GM18505 (cell line): Measurements from ENCODE around the gene BIRC6.
"Not testable (repeated sequence)": the region's sequence is repeated elsewhere in the genome, so short reads cannot be mapped to it uniquely, and the experiment has no call there.

Experiments
- ATAC-seq: cut with Tn5 transposase; IDR thresholded peaks from one replicate; pipeline ENCODE4 v1.9.1; 2021; ENCODE audit not compliant: unreplicated experiment
- POLR2A ChIP-seq: IDR thresholded peaks from 4 replicates; pipeline ENCODE4 v1.6.1; 2011; ENCODE audit warnings: borderline replicate concordance; ENCODE audit not compliant: insufficient read depth, insufficient read length; ENCODE audit errors: extremely low read depth

The BIRC6 gene

DNA sequence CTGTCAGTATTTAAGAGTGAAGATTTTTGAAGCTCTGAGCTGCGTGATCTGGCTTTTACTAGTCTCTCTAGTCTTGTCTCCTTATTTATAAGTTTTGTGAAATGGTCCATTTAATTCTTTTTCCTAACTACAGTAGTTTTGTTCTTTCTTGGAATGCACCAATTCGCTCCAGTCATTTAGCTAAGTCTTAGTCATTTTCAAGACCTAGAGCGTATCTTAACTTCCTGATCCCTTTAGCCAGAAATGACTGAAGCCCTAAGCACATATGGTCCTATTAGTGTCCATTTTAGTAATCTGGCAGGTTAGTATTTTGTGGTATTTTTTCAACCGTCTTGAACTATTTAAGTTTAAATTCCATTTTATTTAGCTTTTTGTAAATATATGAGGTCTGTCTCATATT lies 3.6 kb downstream of the BIRC6 start:
- no peak for ATAC-seq
- TF ChIP-seq POLR2A = no peak

DNA sequence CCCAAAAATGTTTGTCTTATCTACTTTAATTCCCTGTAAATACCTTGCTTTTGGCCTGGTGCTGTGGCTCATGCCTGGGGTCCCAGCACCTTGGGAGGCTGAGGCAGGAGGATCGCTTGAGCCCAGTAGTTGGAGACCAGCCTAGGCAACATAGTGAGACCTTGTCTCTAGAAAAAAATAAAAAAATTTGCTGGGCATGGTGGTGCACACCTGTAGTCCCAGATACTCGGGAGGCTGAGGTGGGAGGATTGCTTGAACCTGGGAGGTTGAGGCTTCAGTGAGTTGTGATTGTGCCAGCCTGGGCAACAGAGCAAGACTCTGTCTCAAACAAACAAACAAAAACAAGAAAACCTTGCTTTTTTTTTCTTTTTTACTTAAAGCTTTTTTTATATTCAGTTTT lies 6.2 kb downstream of the BIRC6 start:
- not testable (repeated sequence) for ATAC-seq

DNA sequence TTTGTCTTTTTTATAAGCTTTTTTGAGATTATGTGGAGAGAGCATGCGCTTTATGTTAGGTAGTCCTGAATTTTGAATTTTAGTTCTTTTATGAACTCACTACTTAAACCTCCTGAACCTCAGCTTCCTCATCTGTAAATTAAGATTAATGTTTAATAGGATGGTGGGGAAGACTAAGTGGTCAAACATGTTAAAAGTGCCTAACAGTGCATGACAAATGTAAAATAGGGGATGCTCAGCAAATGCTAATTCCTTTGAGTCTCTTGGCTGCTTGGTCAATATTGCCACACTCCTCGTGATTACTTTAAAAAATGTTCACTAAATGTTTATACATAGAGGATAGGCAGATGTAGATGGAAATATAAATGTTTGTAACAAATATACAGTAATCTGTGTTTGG lies 6.8 kb downstream of the BIRC6 start:
- no peak for TF ChIP-seq POLR2A
- no peak for ATAC-seq

DNA sequence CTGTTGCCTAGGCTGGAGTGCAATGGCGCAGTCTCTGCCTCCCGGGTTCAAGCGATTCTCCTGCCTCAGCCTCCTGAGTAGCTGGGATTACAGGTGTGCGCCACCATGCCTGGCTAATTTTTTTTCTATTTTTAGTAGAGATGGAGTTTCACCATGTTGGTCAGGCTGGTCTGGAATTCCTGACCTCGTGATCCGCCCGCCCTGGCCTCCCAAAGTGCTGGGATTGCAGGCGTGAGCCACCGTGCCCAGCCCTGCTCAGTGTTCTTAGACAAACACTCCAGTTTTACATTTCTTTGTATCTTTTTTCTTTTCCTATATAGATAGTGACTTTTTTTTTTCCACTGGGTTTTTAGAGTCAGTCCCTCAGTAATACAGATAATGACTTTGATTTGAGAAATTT lies 7.5 kb downstream of the BIRC6 start:
- ATAC-seq = not testable (repeated sequence)

DNA sequence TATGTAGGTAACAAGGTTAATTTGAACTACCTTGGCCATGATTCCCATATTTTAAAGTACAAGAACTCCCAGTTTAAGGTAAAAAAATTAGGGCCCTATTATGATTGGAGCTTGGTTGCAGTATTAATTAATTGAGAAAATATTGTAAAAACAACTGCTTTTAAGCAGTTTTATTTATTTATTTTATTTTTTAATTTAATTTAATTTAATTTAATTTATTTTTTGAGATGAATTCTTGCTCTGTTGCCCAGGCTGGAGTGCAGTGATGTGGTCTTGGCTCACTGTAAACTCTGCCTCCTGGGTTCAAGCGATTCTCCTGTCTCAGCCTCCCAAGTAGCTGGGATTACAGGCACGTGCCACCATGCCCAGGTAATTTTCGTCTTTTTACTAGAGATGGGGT lies 8.9 kb downstream of the BIRC6 start:
- not testable (repeated sequence) for ATAC-seq

DNA sequence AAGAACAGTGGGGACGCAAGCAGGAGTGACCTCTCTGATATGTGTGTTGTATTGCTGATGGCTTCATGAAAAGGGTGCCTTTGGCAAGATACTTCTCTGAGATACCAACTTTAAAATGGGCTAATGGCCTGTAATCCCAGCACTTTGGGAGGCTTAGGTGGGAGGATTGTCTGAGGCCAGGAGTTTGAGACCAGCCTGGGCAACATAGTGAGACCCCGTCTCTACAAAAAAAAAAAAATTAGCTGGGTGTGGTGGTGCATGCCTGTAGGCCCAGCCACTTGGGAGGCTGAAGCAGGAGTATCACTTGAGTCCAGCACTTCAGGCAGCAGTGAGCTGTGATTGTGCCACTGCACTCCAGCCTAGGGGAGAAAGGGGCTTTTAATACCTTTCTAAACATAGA lies 9.8 kb downstream of the BIRC6 start:
- no peak for TF ChIP-seq POLR2A
- ATAC-seq = no peak

DNA sequence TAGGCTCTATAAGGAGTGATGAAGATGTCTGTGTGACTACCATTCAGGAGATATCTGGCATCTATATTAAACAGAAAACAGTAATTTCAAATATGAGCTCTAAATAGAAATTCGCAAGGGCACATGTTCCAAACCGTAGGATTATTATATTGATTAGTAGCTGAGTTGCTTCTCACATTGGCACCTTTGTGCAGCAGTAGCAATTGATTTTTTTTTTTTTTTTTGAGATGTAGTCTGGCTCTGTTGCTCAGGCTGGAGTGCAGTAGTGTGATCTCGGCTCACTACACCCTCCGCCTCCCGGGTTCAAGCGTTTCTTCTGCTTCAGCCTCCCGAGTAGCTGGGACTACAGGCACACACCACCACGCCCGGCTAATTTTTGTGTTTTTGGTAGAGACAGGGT lies 12.4 kb downstream of the BIRC6 start:
- ATAC-seq = no peak
- TF ChIP-seq POLR2A = no peak

DNA sequence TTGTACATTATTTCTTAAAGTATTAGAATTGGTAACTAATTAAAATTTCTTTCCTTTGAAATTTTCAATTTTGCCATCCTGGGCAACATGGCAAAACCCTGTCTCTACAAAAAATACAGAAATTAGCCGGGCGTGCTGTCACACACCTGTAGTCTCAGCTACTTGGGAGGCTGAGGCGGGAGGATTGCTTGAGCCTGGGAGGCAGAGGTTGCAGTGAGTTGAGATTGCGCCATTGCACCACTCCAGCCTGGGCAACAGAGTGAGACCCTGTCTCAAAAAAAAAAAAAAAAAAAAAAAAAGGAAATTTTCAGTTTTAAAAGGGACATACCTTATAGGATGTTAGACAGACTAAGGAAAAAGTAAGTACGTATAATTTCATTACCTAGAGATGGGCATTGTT lies 14.1 kb downstream of the BIRC6 start:
- not testable (repeated sequence) for ATAC-seq

DNA sequence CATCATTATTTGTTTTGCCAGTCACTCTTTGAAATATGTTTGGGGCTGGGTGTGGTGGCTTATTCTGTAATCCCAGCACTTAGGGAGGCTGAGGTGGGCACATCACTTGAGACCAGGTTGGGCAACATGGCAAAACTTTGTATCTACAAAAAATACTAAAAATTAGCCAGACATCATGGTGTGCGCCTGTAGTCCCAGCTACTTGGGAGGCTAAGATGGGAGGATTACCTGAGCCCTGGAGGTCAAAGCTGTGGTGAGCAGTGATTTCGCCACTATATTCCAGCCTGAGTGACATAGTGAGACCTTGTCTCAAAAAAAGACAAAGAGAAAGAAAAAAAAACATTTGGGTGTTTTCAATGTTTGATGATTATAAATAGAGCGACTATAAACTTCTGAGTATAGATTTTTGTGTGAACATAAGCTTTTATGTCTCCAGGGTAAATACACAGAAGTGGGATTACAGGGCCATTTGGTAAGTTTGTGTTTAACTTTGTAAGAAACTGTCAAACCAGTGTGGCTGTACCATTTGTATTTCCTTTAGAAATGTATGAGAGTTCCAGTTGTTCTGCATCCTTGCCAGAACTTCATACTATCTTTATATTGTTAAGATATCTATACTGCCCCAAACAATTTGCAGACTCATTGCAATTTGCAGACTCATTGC lies 15.8 kb downstream of the BIRC6 start:
- no peak for ATAC-seq

DNA sequence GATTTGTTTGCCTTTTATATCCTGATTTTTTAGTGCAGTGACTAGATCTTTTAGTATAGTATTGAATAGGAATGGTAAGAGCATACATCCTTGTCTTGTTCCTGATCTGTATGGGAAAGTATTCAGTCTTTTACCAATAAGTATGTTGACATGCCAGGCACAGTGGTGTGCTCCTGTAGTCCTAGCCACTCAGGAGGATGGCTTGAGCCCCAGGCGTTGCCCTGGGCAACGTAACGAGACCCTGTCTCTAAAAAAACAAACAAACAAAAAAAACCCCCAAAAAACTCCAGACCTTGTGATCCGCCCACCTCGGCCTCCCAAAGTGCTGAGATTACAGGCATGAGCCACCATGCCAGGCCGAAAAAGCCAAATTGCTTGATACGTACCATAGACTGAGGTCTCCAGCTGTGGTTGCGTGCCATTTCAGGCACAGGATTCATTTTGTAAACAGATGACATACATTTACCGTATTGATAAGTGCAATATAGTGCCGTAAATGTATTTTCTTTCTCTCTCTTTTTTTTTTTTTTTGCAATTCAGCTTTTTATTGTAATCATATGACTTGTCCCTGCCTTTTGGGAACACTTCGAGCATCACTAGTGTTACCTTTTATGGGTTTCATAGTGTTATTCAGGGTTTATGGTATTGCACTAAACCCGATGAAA lies 18.5 kb downstream of the BIRC6 start:
- no peak for TF ChIP-seq POLR2A
- no peak for ATAC-seq

More for the DNA sequence above, 15.8 kb downstream of the BIRC6 start:
- TF ChIP-seq POLR2A = no peak

DNA sequence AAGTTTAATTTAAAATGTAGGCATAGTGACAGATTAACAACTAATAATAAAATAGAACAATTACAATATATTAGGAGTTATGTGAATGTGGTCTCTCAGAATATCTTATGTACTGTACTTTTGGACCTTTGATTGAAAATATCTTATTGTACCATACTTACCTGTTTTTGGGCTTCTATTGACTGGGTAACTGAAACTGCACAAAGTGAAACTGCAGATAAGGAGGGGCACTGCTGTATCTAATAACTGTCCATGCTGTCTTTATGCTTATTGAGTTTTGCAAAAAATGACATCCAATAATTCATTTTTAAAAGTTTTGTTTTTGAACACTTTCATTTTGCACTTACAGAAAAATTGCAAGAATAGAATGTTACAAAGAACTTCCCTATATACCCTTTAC lies 19.9 kb downstream of the BIRC6 start:
- ATAC-seq = no peak
- no peak for TF ChIP-seq POLR2A

DNA sequence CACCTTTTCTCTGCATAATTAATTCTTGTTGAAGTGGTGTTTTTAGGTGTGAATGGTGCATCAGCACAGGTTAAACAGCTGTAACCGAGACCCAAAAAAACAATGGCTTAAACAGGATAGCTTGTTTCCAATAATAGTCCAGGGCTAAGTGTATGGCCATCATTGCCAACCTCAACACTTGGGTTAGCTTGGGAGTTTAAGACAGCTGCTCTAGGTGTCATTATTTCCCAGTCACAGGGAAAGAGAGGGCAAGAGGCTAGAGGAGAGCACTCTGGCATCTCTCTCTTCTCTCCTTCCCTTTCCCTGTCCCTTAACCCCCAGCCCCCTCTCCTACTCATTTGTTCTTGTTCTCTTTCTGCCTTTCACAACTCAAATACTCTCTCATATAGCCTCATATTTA lies 21.1 kb downstream of the BIRC6 start:
- ATAC-seq = no peak

DNA sequence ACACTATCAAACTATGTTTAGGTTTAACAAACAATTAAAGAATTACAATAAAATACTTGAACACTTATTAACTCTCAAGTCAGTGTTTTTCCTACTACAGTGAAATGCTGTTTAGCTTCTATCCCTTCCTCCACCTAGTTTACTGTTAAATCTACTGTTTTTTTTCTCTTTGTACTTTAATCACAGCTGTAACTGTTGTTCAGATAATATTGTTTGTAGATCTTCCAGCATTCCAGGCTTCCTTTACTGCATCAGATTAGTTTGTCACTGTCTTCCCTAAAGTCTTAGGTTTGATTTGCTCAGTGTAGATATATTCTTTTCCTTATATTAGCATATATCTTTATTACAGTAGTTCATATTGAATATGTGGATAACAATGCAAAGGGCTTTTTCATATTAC lies 22.5 kb downstream of the BIRC6 start:
- TF ChIP-seq POLR2A = no peak
- ATAC-seq = no peak

More for the DNA sequence above, 21.1 kb downstream of the BIRC6 start:
- TF ChIP-seq POLR2A = no peak

DNA sequence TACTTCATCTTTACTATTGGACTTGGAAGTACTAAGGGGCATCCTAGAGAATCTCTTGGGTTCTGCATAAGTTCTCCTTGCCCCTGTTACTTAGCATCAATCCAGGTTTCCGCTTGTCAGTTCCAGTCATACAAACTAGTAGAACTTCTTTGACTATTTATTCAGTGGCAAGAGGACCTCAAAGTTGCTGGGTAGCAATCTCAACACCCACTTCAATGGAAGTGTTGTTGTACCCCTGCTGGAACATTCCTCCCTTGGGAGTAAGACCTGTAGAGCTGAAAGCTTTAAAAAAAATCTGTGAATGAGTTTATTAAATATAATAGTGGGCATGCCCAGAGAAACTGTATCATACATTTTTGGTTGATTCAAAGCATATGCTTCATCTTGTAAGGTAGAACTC lies 27.0 kb downstream of the BIRC6 start:
- no peak for TF ChIP-seq POLR2A

DNA sequence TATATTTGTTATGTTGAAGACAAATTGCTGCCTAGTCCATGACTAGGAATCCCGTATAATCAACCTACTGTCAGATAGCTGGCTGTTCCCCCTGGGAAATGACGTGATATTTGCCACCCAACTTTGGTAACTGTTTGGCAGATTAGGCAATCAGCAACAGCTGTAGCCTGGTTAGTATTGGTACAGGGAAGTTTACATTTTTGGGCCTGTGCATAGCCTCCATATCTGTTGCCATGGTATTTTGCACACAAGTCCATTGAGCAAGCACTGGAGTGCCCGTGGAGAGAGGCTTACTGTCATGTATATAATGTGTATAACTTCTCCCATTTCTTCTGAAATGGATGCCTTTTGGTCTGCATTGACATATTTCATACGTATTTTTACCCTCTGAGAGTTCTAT lies 27.7 kb downstream of the BIRC6 start:
- no peak for ATAC-seq
- no peak for TF ChIP-seq POLR2A

More for the DNA sequence above, 27.0 kb downstream of the BIRC6 start:
- no peak for ATAC-seq
